Epithelial cell of proximal tubule (primary cell): ENCODE data around the gene NR0B2. TPM values are rescaled to one million over a fixed set of nuclear protein-coding genes. Genes with fewer than 3 reads are reported as not detected.

Source experiments
- DNase-seq: peaks from one replicate; pipeline ENCODE4 v3.0.0-alpha.2; 2011; ENCODE audit warnings: low read depth
- H3K4me3 ChIP-seq: 2 replicates; pipeline ENCODE4 v1.5.1; 2011; ENCODE audit warnings: low read depth, mild to moderate bottlenecking, low read length
- CTCF ChIP-seq: conservative IDR thresholded peaks from 2 replicates; pipeline ENCODE4 v1.5.1; 2012; ENCODE audit warnings: low read depth, mild to moderate bottlenecking, low read length
- total RNA-seq: library from RNA; depleted of rRNA; stranded (reverse); fragments of >200 nt; gene quantifications from 2 replicates; pipeline ENCODE4 v1.2.3, GENCODE V29; 2015

The NR0B2 gene
- not detected in 2 replicates for total RNA-seq

- no peak within 1 kb of the TSS for H3K4me3 ChIP-seq
- TF ChIP-seq CTCF, result no peak
- no peak for DNase-seq
Measured at GRCh38 chr1:26913754-26914619, at the start of gene NR0B2. TSS of gene NR0B2 (minus strand) at chr1:26913975. CDS start at chr1:26913940, 35 bp downstream.

GRCh38 chr1:26961826-26962225 lies 48.1 kb upstream of the NR0B2 start:
- TF ChIP-seq CTCF, result no peak
- no peak overlapping the region for H3K4me3 ChIP-seq
- DNase-seq, result peak; percentile 22

- no peak for DNase-seq
- TF ChIP-seq CTCF, result no peak
- peak overlapping the region; percentile 68 for H3K4me3 ChIP-seq
Measured at GRCh38 chr1:26960625-26960966, 46.8 kb upstream of the NR0B2 start.

GRCh38 chr1:26959722-26960624 lies 46.2 kb upstream of the NR0B2 start, which contains the start of gene KDF1:
TSS of gene KDF1 (minus strand) at chr1:26960468. CDS start at chr1:26952380, 8,088 bp downstream.
- peak; percentile 24 for TF ChIP-seq CTCF

GRCh38 chr1:26959270-26959669 lies 45.5 kb upstream of the NR0B2 start:
- no peak for TF ChIP-seq CTCF
- H3K4me3 ChIP-seq, result peak overlapping the region; percentile 68

More at GRCh38 chr1:26959722-26960624, 46.2 kb upstream of the NR0B2 start, which contains the start of gene KDF1:
- H3K4me3 ChIP-seq, result peak within 1 kb of the TSS; percentile 68
- DNase-seq, result no peak

GRCh38 chr1:26957306-26957705 lies 43.5 kb upstream of the NR0B2 start:
- no peak overlapping the region for H3K4me3 ChIP-seq
- no peak for DNase-seq

More at GRCh38 chr1:26959270-26959669, 45.5 kb upstream of the NR0B2 start:
- no peak for DNase-seq

More at GRCh38 chr1:26957306-26957705, 43.5 kb upstream of the NR0B2 start:
- TF ChIP-seq CTCF, result no peak
